ENCODE results near the gene HMGN4. TPM values are rescaled to one million over a fixed set of nuclear protein-coding genes. Genes with fewer than 3 reads are reported as not detected.
A peak's percentile ranks its signal among the peaks of the same experiment; 100 is the strongest.

Gene HMGN4
- polyA plus RNA-seq, 1 donor from 2014 or later = 120 TPM

DNA sequence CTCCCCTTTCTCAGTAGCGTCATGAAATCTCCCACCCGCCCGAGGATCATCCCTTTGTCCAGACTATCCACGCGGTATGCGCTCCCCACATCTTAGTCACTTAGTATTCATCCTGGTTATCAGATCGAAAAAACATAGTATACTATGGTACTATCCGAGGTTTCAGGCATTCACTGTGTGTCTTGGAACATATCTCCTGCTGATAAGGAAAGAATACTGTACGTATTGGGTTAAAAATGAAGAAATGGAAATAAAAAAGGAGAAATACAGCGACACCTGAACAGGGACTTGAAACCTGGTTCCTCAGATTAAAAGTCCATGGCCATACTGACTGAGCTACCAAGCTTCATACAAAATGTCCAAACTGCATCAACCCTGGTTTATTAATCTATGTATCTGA, 14.0 kb downstream of the HMGN4 start:
- no peaks in the 10 kb centered on the region for H3K36me3 Mint-ChIP-seq
- H3K27ac Mint-ChIP-seq = no peak overlapping the region
- peaks cover 12 to 29% (median 15%) of the 10 kb centered on the region in 3 donors for H3K4me1 Mint-ChIP-seq
- H3K4me3 Mint-ChIP-seq = no peak overlapping the region
- H3K27me3 Mint-ChIP-seq = no peaks in the 10 kb centered on the region
- no peaks in the 10 kb centered on the region for H3K9me3 Mint-ChIP-seq

DNA sequence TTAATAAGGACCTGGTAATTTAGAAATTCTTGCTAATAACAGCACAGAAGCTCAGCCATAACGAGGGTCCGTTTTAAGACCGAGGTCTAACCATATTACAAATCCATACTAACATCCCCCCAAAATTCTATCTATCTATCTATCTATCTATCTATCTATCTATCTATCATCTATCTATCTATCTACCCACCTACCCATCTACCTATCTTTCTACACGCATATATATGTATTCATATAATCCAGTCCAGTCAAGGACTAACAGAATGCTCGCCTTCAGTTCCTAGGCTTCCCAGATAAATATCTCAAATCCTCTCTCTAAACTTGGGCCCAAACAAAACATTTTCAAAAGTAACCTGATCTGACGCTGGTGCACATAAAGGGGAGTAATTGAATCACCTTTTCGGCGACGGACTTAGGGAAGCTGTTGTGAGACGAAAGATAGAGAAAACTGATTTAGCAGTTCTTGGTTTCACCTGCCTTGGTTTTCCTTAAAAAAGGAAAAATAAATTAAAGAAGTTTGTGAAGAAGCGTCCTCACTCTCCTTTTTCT, 14.5 kb downstream of the HMGN4 start:
- no peaks in the 10 kb centered on the region for H3K36me3 Mint-ChIP-seq
- H3K4me3 Mint-ChIP-seq = no peak overlapping the region
- H3K27ac Mint-ChIP-seq = no peak overlapping the region
- H3K9me3 Mint-ChIP-seq = no peaks in the 10 kb centered on the region
- H3K27me3 Mint-ChIP-seq = no peaks in the 10 kb centered on the region
- peaks cover 12 to 34% (median 15%) of the 10 kb centered on the region in 3 donors for H3K4me1 Mint-ChIP-seq

DNA sequence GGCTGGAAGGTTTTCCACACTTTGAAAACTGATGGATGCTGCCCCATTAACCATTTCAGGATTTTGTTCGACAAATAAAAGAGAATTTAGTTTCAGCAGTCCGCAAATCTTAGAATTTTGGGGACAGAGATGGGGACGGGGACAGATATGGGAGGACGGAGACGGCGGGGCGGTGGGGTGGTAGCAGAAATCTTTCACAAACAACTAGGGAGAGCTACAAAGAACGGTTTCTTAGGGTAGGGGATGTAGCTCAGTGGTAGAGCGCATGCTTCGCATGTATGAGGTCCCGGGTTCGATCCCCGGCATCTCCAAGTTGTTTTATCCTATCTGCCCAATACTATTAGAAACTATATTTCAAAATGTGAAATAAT, 15.1 kb downstream of the HMGN4 start:
- Mint-ChIP-seq H3K36me3 (no peaks in the 10 kb centered on the region), H3K27me3 (no peaks in the 10 kb centered on the region), H3K4me3 (no peak overlapping the region), H3K9me3 (no peaks in the 10 kb centered on the region), H3K27ac (no peak overlapping the region), H3K4me1 (peaks cover 12 to 35% (median 15%) of the 10 kb centered on the region in 3 donors)

DNA sequence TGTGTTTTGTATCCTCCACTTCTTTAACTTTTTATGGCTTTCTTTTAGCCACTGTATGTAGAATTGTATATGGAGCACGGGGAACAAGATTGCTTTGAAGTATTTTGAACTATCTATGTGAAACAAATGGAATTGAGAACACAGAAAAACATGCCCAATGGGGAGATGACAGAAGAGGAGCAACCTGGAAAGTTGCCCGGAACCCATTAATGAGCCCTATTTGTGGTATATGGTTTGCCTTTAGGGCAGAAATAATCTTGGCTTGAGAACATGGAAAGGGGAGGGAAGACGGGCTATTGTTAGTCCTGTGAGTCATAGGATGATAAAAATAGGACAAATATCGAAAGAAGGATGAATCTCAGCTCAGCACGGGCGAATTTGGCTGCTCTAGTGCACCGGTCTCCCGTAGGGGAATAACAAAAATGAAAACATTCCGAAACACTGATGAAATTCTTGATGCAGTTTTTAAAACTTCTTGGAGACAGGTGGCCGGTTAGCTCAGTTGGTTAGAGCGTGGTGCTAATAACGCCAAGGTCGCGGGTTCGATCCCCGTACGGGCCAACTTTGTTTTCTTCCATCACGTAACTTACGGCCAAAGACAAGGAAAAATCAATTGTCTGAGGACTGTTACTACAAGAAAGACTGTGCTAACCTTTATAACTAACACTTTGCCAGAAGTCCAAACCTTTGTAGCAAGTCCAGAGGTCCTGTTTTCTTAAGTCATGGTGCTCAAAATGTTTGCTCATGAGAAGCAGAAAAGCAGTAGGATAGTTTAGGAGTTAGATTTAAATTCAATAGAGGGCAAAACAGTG, 15.7 kb downstream of the HMGN4 start:
- H3K4me1 Mint-ChIP-seq = peaks cover 12 to 35% (median 15%) of the 10 kb centered on the region in 3 donors
- no peak overlapping the region for H3K4me3 Mint-ChIP-seq
- H3K27ac Mint-ChIP-seq = no peak overlapping the region
- H3K27me3 Mint-ChIP-seq = no peaks in the 10 kb centered on the region
- H3K9me3 Mint-ChIP-seq = no peaks in the 10 kb centered on the region
- no peaks in the 10 kb centered on the region for H3K36me3 Mint-ChIP-seq

DNA sequence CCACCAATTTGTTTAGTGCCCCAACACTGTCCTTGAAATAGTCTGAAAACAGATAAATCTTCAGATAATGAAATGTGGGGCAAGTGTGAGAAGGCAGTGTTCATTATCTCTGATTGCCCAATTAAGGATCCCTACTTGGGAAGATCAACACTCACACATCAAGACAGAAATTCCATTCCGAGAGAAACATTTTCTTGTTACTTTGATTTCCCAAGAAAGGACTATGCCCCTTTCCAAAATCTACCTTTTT, 16.2 kb downstream of the HMGN4 start:
- no peak overlapping the region for H3K27ac Mint-ChIP-seq
- H3K4me1 Mint-ChIP-seq = peaks cover 12 to 35% (median 15%) of the 10 kb centered on the region in 3 donors
- H3K9me3 Mint-ChIP-seq = no peaks in the 10 kb centered on the region
- no peak overlapping the region for H3K4me3 Mint-ChIP-seq
- H3K27me3 Mint-ChIP-seq = no peaks in the 10 kb centered on the region
- H3K36me3 Mint-ChIP-seq = no peaks in the 10 kb centered on the region

DNA sequence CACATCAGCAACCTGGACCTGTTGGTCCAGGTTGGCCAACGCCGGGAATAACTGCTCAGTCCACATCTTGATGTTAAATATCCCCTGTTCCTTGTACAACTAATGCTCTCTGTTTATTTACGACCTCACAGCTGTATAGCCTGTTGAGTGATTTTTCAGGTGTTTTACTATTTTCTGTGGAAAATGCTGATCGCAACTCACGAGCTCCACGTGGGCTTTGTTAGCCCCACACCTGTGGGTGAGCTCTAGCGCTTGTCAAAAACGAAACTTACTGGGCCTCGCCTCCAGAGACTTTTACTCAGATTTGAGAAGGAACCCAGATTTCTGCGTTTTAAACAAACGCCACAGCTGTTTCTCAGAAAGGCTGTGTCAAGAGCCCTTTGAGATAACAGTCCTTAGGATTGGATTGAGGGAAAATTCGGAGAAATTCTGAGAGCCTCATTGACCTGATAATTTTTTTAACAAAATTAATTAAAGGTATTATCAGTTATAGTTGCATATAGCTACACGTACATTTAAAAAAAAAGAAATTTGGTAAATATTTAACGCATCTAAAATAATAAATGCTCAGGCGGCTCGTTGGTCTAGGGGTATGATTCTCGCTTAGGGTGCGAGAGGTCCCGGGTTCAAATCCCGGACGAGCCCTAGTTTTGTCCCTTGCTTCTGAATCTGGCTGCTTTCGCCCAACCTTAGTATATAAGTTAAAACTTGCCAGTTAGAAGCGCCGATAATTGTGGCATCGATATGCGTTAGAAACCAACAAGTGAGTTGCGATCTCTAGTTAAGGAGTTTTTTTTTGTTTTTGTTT, 16.7 kb downstream of the HMGN4 start:
- Mint-ChIP-seq H3K9me3 (no peaks in the 10 kb centered on the region), H3K27ac (no peak overlapping the region), H3K27me3 (no peaks in the 10 kb centered on the region), H3K4me3 (peak overlapping the region in 1 of 4 donors; percentile 82), H3K4me1 (peaks cover 11 to 35% (median 12%) of the 10 kb centered on the region in 3 donors), H3K36me3 (no peaks in the 10 kb centered on the region)

DNA sequence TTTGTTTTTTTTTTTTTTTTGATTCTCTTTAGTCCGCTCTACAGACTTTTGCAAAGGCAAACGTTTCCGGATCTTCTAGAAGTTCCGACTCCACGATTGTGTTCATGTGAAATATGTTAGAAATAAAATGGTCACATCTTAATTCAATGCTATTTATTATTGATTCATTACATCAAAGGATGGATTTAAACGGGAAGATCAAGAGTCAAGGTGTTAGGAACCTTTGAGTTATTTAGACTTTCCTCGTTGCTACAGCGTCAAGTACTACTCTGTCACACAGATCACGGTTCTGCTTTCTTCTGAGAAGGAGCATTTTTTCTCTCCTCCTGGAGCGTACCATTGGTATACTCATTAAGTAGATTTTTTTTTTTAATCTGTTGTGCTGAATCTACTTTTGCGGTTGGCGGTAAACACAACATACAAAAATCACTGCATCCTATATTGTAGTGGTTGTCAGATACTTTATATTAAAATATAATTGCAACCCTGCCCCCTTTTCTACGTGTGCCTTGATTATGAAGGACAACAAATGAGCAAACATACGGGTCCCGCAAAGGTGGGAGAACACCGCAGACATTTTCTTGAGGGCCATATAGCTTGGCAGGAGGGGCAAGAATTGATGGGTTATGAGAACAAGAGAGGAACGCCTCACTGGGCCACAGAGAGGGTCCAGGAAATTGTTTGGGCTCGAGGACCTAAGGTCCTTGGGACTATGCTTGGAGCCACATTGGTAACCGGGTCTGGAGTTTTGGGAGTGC, 17.5 kb downstream of the HMGN4 start:
- no peak overlapping the region for H3K27ac Mint-ChIP-seq
- no peaks in the 10 kb centered on the region for H3K36me3 Mint-ChIP-seq
- H3K9me3 Mint-ChIP-seq = no peaks in the 10 kb centered on the region
- peaks cover 6 to 31% (median 11%) of the 10 kb centered on the region in 3 donors for H3K4me1 Mint-ChIP-seq
- peak overlapping the region in 1 of 4 donors; percentile 82 for H3K4me3 Mint-ChIP-seq
- H3K27me3 Mint-ChIP-seq = no peaks in the 10 kb centered on the region

DNA sequence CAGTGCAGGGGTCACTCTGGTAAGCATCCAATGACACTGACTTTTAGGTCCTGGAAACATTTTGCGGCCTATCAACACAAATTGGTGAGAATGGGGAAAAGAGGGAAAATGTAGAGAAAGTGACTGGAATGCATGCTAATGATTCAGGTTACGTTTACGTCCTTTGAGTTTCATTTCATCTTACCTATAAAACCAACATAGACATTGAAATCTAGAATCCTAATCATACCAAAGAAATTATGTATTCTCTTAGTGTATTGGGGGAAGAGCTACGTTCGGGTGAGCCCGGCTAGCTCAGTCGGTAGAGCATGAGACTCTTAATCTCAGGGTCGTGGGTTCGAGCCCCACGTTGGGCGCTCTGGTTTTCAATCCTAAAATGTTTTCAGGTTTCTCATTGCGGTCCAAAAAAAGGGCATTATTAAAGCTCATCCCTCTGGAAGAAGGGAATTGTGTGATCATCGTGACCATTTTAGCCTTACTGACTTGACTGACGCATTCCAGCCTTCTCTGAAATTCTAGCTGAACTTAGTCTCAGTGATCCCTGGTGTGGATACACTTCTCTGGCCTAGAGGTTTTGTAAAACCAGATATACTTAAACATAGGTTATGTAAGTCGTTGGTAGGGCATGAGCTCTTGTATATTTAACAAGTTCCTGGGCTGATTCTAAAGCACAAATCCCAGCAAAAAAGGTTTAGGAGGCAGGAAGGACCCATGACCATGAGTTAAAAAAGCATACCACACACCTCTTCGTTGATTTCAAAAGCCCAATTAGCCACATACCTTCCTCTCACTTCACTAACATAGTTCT, 18.3 kb downstream of the HMGN4 start:
- Mint-ChIP-seq H3K27ac (peak overlapping the region in 1 of 3 donors; percentile 20), H3K36me3 (no peaks in the 10 kb centered on the region), H3K4me3 (peak overlapping the region in 3 of 4 donors; percentile 27 to 59 (median 59)), H3K4me1 (peaks cover 5 to 29% (median 11%) of the 10 kb centered on the region in 3 donors), H3K27me3 (no peaks in the 10 kb centered on the region), H3K9me3 (no peaks in the 10 kb centered on the region)

DNA sequence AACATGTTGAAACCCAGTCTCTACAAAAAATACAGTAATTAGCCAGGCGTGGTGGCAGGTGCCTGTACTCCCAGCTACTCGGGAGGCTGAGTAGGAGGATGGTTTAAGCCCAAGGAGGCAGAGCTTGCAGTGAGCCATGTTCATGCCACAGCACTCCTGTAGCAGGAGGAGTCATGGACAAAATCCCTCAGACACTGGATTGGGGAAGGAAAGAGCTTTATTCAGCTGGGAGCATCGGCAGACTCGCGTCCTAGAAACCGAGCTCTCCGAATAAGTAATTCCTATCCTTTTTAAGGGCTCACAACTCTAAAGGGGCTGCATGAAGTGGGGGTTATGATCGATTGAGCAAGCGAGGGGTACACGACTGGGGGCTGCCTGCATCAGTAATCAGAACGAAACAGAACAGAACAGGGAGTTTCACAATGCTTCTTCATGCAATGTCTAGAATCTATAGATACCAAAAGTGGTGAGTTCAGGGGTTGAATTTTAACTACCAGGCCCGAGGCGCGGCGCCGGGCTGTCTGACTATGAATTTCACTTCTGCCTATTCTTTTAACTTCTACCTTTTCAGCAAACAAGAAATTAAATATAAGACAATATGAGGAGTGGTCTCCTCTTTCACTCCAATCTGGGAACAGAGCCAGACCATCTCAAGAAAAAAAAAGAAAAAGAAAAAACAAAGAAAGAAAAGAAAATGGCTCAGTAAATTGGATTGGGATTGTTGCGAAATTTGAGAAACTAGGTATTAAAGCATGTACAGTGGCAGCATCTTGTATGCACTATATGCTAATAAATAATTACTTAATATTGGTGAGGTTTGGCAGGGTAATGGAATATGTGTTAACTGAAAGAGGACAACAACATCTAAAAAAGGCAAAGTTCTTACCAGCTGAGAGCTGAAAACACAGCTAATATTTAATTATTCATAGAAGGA, 23.6 kb downstream of the HMGN4 start:
- no peaks in the 10 kb centered on the region for H3K36me3 Mint-ChIP-seq

DNA sequence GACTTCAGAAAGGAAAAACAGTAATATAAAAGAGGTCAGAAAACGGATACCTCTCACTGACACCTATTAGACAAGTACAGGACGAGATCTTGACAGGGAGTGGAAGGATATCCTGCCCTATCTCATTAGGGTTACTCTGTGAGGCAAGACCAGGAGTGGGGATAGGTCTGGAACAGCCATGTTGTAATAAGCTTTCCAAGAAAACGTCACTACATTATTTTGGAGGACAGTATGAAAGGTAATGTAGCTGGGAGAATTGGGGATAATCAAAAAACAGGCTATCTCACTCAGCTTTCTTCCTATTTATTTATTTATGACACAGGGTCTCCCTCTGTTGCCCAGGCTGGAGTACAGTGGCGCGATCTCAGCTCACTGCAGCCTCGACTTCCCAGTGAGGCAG, 25.3 kb downstream of the HMGN4 start:
- peak overlapping the region in 1 of 4 donors; percentile 35 for H3K4me3 Mint-ChIP-seq
- peaks cover under 1% of the 10 kb centered on the region for H3K27me3 Mint-ChIP-seq
- peaks cover 0 to 7% (median 2%) of the 10 kb centered on the region in 3 donors for H3K9me3 Mint-ChIP-seq
- peak overlapping the region in 1 of 3 donors; percentile 63 for H3K27ac Mint-ChIP-seq
- peaks cover 2 to 7% (median 2%) of the 10 kb centered on the region in 3 donors for H3K4me1 Mint-ChIP-seq
- H3K36me3 Mint-ChIP-seq = peaks cover under 1% of the 10 kb centered on the region

More for the DNA sequence above, 23.6 kb downstream of the HMGN4 start:
- H3K4me1 Mint-ChIP-seq = peaks cover 0 to 10% (median 2%) of the 10 kb centered on the region in 3 donors
- H3K27me3 Mint-ChIP-seq = no peaks in the 10 kb centered on the region
- H3K9me3 Mint-ChIP-seq = peaks cover 0 to 7% (median 0%) of the 10 kb centered on the region in 3 donors
- peak overlapping the region in 1 of 4 donors; percentile 23 for H3K4me3 Mint-ChIP-seq
- H3K27ac Mint-ChIP-seq = no peak overlapping the region

DNA sequence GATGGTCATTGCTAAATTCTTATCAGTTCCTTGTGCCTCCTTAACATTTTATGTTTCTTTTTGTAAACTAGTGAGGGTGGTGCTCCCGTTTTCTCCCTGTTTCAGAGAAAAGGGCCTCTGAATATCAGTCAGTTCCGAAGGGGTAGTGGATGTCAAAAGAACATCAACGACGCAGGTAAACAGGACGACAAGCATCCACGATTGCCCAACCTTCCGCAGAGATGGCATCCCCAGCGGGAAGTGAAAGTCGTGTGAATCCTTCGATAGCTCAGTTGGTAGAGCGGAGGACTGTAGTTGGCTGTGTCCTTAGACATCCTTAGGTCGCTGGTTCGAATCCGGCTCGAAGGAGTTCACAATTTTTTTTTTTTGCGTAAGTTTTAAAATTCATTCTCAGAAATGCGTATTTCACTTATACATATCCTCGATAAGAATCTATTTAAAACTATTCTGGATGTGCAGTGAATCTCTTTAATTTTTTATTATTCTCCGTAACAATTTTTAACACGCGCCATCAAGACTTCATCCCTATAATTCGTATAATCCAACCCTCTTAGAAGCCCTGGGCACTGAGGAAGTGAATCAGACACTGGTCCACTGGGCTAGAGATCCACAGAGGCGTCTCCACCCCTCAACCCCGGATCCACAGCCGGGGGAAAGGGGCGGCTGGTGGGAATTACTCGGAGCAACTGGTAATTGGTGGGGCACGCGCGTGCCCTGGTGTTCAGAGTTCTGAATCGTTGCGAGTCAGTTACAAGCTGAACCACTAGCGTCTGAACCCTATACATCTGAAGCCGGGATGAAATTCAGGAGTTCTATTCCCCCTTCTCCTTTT, 30.7 kb downstream of the HMGN4 start:
- Mint-ChIP-seq H3K4me1 (peaks cover 15 to 27% (median 25%) of the 10 kb centered on the region in 3 donors), H3K27ac (peak overlapping the region; percentile 100), H3K4me3 (peak overlapping the region; percentile 94 to 99 (median 98)), H3K27me3 (peaks cover 4% of the 10 kb centered on the region), H3K36me3 (peaks cover 2% of the 10 kb centered on the region), H3K9me3 (peaks cover 0 to 4% (median 0%) of the 10 kb centered on the region in 3 donors)

DNA sequence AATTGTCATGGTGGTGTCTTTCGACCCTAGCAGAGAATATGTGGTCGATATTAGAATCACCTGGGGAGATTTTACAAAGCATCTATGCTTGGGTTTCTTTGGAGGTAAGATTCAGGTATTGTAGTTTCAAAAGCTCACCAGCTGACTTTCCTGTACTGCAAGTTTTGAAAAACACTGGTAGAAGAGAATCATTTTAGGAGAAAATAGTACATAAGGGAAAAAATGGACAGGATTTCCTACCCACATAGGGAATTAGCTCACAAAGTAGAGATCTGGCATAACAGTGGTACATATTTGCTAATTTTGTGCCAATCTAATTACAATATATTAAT, 31.2 kb downstream of the HMGN4 start:
- Mint-ChIP-seq H3K4me1 (peaks cover 15 to 27% (median 25%) of the 10 kb centered on the region in 3 donors), H3K36me3 (peaks cover 2% of the 10 kb centered on the region), H3K9me3 (peaks cover 0 to 4% (median 0%) of the 10 kb centered on the region in 3 donors), H3K27me3 (peaks cover 4% of the 10 kb centered on the region), H3K4me3 (peak overlapping the region; percentile 94 to 99 (median 98)), H3K27ac (peak overlapping the region; percentile 100)

All from IgD-negative memory B cell (primary cell).